ENCODE data around the gene NPPC. TPM values are rescaled to one million over a fixed set of nuclear protein-coding genes. Genes with fewer than 3 reads are reported as not detected.
"Not testable (repeated sequence)": the region's sequence is repeated elsewhere in the genome, so short reads cannot be mapped to it uniquely, and the experiment has no call there.

The NPPC gene
- total RNA-seq, 1 donor from 2014 or later, result not detected

- Mint-ChIP-seq H3K9me3 (ENCODE audit: low read depth) (no peaks in the 10 kb centered on the region), H3K27ac (no peak overlapping the region), H3K36me3 (ENCODE audit: insufficient read depth) (no peaks in the 10 kb centered on the region), H3K4me3 (ENCODE audit: low read depth) (no peak overlapping the region), H3K27me3 (peaks cover 11% of the 10 kb centered on the region), H3K4me1 (ENCODE audit: low read depth) (no peaks in the 10 kb centered on the region)
- no peak for DNase-seq (ENCODE audit: low spot score, unreplicated experiment)
- no peak for TF ChIP-seq CTCF (IDR thresholded peaks at IDR 0.05; ENCODE audit: unreplicated experiment)
These were observed 14.8 kb downstream of the NPPC start for GRCh38 chr2:231911381-231911780.

GRCh38 chr2:231910771-231911170, 15.4 kb downstream of the NPPC start:
- TF ChIP-seq CTCF (IDR thresholded peaks at IDR 0.05; ENCODE audit: unreplicated experiment), result no peak
- Mint-ChIP-seq H3K27ac (no peak overlapping the region), H3K4me1 (ENCODE audit: low read depth) (no peaks in the 10 kb centered on the region), H3K36me3 (ENCODE audit: insufficient read depth) (no peaks in the 10 kb centered on the region), H3K4me3 (ENCODE audit: low read depth) (no peak overlapping the region), H3K27me3 (peaks cover 11% of the 10 kb centered on the region), H3K9me3 (ENCODE audit: low read depth) (no peaks in the 10 kb centered on the region)
- DNase-seq (ENCODE audit: low spot score, unreplicated experiment), result no peak

- not testable (repeated sequence) for H3K9me3 Mint-ChIP-seq (ENCODE audit: low read depth); H3K27ac Mint-ChIP-seq; DNase-seq (ENCODE audit: low spot score, unreplicated experiment)
These were observed 16.0 kb downstream of the NPPC start for GRCh38 chr2:231910161-231910560.

GRCh38 chr2:231909631-231910030, 16.6 kb downstream of the NPPC start:
- no peak overlapping the region for H3K27ac Mint-ChIP-seq
- H3K9me3 Mint-ChIP-seq (ENCODE audit: low read depth), result no peaks in the 10 kb centered on the region
- TF ChIP-seq CTCF (IDR thresholded peaks at IDR 0.05; ENCODE audit: unreplicated experiment), result no peak
- no peak overlapping the region for H3K4me3 Mint-ChIP-seq (ENCODE audit: low read depth)
- no peaks in the 10 kb centered on the region for H3K36me3 Mint-ChIP-seq (ENCODE audit: insufficient read depth)
- no peak for DNase-seq (ENCODE audit: low spot score, unreplicated experiment)
- H3K4me1 Mint-ChIP-seq (ENCODE audit: low read depth), result no peaks in the 10 kb centered on the region
- H3K27me3 Mint-ChIP-seq, result peaks cover 8% of the 10 kb centered on the region

More at GRCh38 chr2:231910161-231910560, 16.0 kb downstream of the NPPC start:
- H3K27me3 Mint-ChIP-seq, result peaks cover 11% of the 10 kb centered on the region
- not testable (repeated sequence) for H3K4me1 Mint-ChIP-seq (ENCODE audit: low read depth); H3K36me3 Mint-ChIP-seq (ENCODE audit: insufficient read depth); H3K4me3 Mint-ChIP-seq (ENCODE audit: low read depth)

- DNase-seq (ENCODE audit: low spot score, unreplicated experiment), result no peak
- no peaks in the 10 kb centered on the region for H3K4me1 Mint-ChIP-seq (ENCODE audit: low read depth)
- no peak overlapping the region for H3K27ac Mint-ChIP-seq
- no peak overlapping the region for H3K4me3 Mint-ChIP-seq (ENCODE audit: low read depth)
- H3K9me3 Mint-ChIP-seq (ENCODE audit: low read depth), result no peaks in the 10 kb centered on the region
- H3K27me3 Mint-ChIP-seq, result peaks cover 8% of the 10 kb centered on the region
- no peaks in the 10 kb centered on the region for H3K36me3 Mint-ChIP-seq (ENCODE audit: insufficient read depth)
- no peak for TF ChIP-seq CTCF (IDR thresholded peaks at IDR 0.05; ENCODE audit: unreplicated experiment)
These were observed 17.6 kb downstream of the NPPC start for GRCh38 chr2:231908584-231908983.

GRCh38 chr2:231907765-231908164, 18.4 kb downstream of the NPPC start:
- no peak overlapping the region for H3K4me3 Mint-ChIP-seq (ENCODE audit: low read depth)
- no peaks in the 10 kb centered on the region for H3K36me3 Mint-ChIP-seq (ENCODE audit: insufficient read depth)
- H3K9me3 Mint-ChIP-seq (ENCODE audit: low read depth), result no peaks in the 10 kb centered on the region
- DNase-seq (ENCODE audit: low spot score, unreplicated experiment), result no peak
- no peaks in the 10 kb centered on the region for H3K4me1 Mint-ChIP-seq (ENCODE audit: low read depth)
- no peak for TF ChIP-seq CTCF (IDR thresholded peaks at IDR 0.05; ENCODE audit: unreplicated experiment)
- H3K27ac Mint-ChIP-seq, result no peak overlapping the region
- H3K27me3 Mint-ChIP-seq, result peaks cover 8% of the 10 kb centered on the region
